DMS53 treated with DMSO at 0.1 percent for 48 hours (cell line): ENCODE results near the gene CACNA1E.

ENCODE experiments used
- DNase-seq: peaks from one replicate; lab custom pipeline; 2025; ENCODE audit not compliant: unreplicated experiment; lab: John Stamatoyannopoulos, UW

CACNA1E gene

GRCh38 chr1:181626279-181626938, 143.1 kb downstream of the CACNA1E start:
- no peak for DNase-seq

- DNase-seq, result no peak
These were observed 147.1 kb downstream of the CACNA1E start for GRCh38 chr1:181630398-181630797.

- DNase-seq, result no peak
These were observed 147.5 kb downstream of the CACNA1E start for GRCh38 chr1:181630838-181631237.

GRCh38 chr1:181632492-181632891, 149.2 kb downstream of the CACNA1E start:
- no peak for DNase-seq

- no peak for DNase-seq
These were observed 149.6 kb downstream of the CACNA1E start for GRCh38 chr1:181632960-181633359.

GRCh38 chr1:181635110-181635509, 151.8 kb downstream of the CACNA1E start:
- no peak for DNase-seq

GRCh38 chr1:181637998-181638397, 154.7 kb downstream of the CACNA1E start:
- no peak for DNase-seq

- DNase-seq, result no peak
These were observed 157.6 kb downstream of the CACNA1E start for GRCh38 chr1:181640956-181641355.

GRCh38 chr1:181643631-181644030, 160.3 kb downstream of the CACNA1E start:
- no peak for DNase-seq

GRCh38 chr1:181645171-181645570, 161.9 kb downstream of the CACNA1E start:
- DNase-seq, result no peak

- no peak for DNase-seq
These were observed 163.4 kb downstream of the CACNA1E start for GRCh38 chr1:181646710-181647109.

GRCh38 chr1:181647314-181648035, 164.2 kb downstream of the CACNA1E start:
- no peak for DNase-seq

- DNase-seq, result no peak
These were observed 168.0 kb downstream of the CACNA1E start for GRCh38 chr1:181651276-181651675.

GRCh38 chr1:181655756-181656155, 172.4 kb downstream of the CACNA1E start:
- no peak for DNase-seq

- no peak for DNase-seq
These were observed 173.2 kb downstream of the CACNA1E start for GRCh38 chr1:181656491-181656890.

- no peak for DNase-seq
These were observed 175.3 kb downstream of the CACNA1E start for GRCh38 chr1:181658581-181658980.

GRCh38 chr1:181659321-181659957, 176.1 kb downstream of the CACNA1E start:
- peak; percentile 20 for DNase-seq

- no peak for DNase-seq
These were observed 177.3 kb downstream of the CACNA1E start for GRCh38 chr1:181660621-181661020.

- peak; percentile 20 for DNase-seq
These were observed 178.3 kb downstream of the CACNA1E start for GRCh38 chr1:181661569-181661968.

GRCh38 chr1:181662606-181663005, 179.3 kb downstream of the CACNA1E start:
- no peak for DNase-seq

- DNase-seq, result no peak
These were observed 181.2 kb downstream of the CACNA1E start for GRCh38 chr1:181664543-181664942.

GRCh38 chr1:181669246-181669645, 185.9 kb downstream of the CACNA1E start:
- DNase-seq, result no peak
